Measurements from ENCODE around the gene FAM228B.

DNA sequence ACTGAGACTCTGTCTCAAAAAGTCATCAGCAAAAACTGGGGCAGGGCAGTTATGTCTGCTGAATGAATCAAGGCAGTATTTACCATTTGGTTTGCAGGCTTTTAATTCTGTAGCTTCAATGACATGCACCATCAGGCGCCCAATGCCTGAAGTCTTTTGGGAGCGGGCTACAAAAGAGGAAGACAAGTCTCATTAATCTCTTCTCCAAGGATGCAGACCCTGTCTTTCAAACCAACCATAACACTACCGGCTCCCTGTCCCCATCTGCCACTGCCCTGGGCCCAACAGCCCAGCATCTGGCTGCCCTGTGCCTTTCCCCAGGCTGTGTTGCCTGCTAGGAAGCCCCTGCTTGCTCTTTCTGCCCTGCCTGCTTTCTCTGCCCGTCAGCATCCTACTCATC is 81.9 kb downstream of the FAM228B start:
- no peak for TF ChIP-seq EZH2 (IDR thresholded peaks at IDR 0.05; ENCODE audit: borderline replicate concordance, low read depth, low read length)
- TF ChIP-seq, protein P1, sequence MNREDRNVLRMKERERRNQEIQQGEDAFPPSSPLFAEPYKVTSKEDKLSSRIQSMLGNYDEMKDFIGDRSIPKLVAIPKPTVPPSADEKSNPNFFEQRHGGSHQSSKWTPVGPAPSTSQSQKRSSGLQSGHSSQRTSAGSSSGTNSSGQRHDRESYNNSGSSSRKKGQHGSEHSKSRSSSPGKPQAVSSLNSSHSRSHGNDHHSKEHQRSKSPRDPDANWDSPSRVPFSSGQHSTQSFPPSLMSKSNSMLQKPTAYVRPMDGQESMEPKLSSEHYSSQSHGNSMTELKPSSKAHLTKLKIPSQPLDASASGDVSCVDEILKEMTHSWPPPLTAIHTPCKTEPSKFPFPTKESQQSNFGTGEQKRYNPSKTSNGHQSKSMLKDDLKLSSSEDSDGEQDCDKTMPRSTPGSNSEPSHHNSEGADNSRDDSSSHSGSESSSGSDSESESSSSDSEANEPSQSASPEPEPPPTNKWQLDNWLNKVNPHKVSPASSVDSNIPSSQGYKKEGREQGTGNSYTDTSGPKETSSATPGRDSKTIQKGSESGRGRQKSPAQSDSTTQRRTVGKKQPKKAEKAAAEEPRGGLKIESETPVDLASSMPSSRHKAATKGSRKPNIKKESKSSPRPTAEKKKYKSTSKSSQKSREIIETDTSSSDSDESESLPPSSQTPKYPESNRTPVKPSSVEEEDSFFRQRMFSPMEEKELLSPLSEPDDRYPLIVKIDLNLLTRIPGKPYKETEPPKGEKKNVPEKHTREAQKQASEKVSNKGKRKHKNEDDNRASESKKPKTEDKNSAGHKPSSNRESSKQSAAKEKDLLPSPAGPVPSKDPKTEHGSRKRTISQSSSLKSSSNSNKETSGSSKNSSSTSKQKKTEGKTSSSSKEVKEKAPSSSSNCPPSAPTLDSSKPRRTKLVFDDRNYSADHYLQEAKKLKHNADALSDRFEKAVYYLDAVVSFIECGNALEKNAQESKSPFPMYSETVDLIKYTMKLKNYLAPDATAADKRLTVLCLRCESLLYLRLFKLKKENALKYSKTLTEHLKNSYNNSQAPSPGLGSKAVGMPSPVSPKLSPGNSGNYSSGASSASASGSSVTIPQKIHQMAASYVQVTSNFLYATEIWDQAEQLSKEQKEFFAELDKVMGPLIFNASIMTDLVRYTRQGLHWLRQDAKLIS (CRISPR knock-in tag; IDR thresholded peaks at IDR 0.05) = no peak
